GM19238 (cell line): ENCODE measurements around the gene SSUH2.
A peak's percentile ranks its signal among the peaks of the same experiment; 100 is the strongest.

Experiments
- DNase-seq: peaks from one replicate; pipeline ENCODE4 v3.0.0; 2011; ENCODE audit warnings: low spot score; ENCODE audit not compliant: insufficient read length

SSUH2 gene

DNA sequence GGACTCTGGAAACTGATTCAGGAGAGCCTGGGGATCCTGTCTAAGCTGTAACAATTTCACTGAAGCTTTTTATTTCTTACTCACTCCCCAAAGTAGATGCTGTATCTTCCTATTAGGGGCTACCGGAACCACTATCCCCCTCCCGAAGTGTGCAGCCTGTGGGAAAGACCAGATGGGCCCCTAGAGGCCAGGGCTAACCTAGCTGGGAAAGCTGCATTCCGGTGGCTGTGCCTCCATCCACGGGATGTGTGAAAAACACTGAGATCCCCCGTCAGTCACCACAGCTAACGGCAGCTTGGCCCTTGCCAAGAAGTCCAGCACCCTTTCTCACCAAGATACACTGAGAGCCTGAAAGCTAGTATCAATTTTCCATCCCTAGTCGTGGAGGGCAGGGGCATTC lies 3.1 kb downstream of the SSUH2 start:
- DNase-seq: no peak

- DNase-seq: no peak
Measured at GRCh38 chr3:8640223-8640622, 4.4 kb downstream of the SSUH2 start.

- DNase-seq: no peak
Measured at GRCh38 chr3:8639659-8640000, 5.0 kb downstream of the SSUH2 start.

GRCh38 chr3:8638994-8639658 lies 5.5 kb downstream of the SSUH2 start:
- DNase-seq: no peak

- DNase-seq: no peak
Measured at GRCh38 chr3:8637348-8637747, 7.2 kb downstream of the SSUH2 start.

- DNase-seq: no peak
Measured at GRCh38 chr3:8635631-8636030, 9.0 kb downstream of the SSUH2 start.

DNA sequence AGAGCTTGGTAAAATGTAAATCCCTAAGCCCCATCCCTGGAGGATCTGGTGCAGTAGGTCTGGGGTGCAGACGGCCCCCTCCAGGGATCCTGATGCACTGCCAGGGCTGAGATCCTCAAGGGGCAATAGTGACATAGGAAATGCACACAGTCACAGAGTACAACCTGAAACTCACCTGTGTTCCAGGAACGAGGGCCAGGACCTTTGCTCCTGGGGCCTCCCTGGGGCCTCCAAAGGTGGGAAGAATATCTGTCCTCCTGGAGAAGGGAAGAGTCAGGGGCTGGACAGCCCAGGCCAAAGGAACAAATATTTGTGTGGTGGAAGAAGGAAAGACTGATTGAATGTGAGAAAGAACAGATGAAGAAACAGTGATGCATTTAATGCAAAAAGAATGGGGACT lies 9.5 kb downstream of the SSUH2 start:
- no peak for DNase-seq

- no peak for DNase-seq
Measured at GRCh38 chr3:8632402-8633237, 12.0 kb downstream of the SSUH2 start.

- DNase-seq: no peak
Measured at GRCh38 chr3:8631661-8632060, 12.9 kb downstream of the SSUH2 start.

GRCh38 chr3:8629151-8630021 lies 15.2 kb downstream of the SSUH2 start:
- DNase-seq: no peak

DNA sequence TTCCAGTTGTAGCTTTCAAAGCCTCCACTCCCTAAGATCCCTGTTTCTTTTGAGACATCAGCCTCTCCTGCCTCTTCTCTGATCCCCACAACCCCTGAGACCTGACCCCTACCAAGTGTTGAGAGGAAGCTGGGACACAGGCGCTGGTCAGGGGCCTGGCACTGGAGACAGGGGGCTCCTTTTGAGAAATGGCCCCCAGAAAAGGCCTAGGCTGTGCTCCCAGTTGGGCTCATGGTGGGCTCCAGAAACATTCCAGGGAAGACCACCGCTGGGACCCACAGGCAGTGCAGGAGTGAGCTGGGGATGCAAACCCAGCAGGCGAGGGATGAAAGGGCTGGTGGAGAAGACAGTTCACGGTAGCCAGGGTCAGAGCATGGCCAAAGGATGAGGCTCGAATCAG lies 16.6 kb downstream of the SSUH2 start:
- DNase-seq: no peak

- DNase-seq: no peak
Measured at GRCh38 chr3:8627201-8627940, 17.2 kb downstream of the SSUH2 start.

GRCh38 chr3:8625991-8626390 lies 18.6 kb downstream of the SSUH2 start:
- no peak for DNase-seq

GRCh38 chr3:8624612-8625011 lies 20.0 kb downstream of the SSUH2 start:
- no peak for DNase-seq

DNA sequence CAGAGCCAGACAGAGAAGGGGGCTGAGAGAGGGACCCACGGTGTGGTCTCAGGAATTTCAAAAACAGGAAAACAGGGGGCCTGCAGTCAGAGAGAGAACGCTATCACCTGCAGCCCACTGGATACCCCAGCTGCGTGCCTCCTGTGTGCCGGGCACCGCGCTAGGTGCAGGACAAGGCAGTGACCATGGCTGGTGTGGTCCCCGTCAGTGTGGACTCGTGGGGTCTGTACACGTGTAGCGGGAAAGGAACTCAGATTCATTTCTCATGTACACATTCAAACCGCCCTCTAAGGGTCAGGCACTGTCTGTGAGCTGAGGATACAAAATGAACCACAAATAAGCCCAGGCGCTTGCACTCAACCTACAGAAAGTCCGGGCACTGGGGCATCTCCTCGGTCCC lies 20.9 kb downstream of the SSUH2 start:
- DNase-seq: no peak

- peak; percentile 67 for DNase-seq
Measured at GRCh38 chr3:8622873-8623691, 21.5 kb downstream of the SSUH2 start.

DNA sequence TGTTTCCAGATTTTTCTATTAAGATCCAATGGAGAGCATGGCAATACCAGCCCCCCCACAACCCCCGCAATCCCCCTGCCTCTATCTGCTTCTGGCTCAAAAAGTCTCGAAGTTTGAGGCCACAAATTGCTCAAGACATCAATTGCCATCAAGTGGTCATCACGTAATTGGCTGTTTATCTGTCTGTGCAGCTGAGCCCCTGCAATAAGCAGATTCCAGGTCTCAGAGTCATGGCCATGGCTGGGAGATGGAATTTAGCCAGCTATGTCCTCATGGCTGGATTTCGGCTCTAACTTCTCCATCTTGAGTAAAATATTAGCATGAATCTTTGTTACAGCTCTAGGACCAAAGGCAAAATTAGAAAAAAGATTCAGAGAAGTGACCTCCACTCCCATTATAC lies 22.7 kb downstream of the SSUH2 start:
- DNase-seq: no peak

DNA sequence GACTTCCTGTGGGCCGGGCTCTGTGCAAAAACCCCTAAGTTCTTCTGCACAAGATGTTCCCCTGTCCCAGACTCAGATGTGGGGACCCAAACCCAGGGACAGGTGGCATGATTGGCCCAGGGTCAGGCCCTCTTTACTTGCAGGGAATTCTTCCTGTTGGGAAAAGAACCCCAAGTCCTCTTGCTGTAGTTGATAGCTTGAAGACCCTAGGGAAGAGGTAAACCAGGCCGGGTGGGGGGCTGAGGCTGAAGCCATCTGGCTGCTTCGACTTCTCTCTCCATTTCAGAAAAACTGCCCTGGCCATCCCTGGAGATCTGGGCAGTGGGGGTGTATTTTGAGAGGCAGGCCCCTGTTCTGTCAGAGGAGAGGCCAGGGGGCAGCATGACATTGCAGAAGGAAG lies 23.5 kb downstream of the SSUH2 start:
- DNase-seq: no peak

DNA sequence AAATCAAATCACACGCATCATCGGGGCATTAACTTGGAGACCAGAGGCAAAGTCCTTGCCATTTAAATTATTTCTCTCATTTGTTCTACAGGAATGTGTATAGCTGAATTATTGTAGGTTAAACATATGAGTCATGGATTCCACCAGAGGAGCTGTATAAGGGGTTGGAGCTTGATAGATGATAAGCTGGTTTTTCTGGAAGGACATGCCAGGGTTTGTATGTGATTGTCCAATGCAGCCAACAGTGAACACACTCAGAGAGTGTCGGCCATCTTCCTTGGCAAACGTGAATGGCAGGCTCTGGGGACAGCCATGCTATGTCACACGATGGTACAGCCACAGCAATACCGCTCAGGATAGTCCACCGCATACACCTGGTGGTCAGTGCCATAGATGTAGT lies 25.1 kb downstream of the SSUH2 start:
- no peak for DNase-seq

DNA sequence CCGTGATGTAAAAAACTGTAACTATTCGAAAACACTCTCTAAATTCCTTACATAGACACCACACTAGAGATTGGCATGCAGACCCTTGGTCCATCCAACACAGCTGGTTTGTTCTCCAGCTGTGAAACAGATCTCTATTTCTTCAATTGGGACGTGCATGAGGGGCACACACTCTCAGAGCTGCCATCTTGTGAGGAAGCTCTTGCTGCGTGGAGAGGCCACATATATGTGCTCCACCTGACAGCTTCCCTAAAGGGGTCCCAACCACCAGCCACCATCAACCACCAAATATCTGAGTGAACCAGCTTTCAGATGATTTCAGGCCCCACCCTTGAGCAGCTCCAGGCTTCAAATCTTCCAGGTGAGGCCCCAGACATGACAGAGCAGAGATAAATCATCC lies 25.6 kb downstream of the SSUH2 start:
- no peak for DNase-seq

- no peak for DNase-seq
Measured at GRCh38 chr3:8617921-8618320, 26.7 kb downstream of the SSUH2 start.
